ENCODE data around the gene ACAN.

The ACAN gene

DNA sequence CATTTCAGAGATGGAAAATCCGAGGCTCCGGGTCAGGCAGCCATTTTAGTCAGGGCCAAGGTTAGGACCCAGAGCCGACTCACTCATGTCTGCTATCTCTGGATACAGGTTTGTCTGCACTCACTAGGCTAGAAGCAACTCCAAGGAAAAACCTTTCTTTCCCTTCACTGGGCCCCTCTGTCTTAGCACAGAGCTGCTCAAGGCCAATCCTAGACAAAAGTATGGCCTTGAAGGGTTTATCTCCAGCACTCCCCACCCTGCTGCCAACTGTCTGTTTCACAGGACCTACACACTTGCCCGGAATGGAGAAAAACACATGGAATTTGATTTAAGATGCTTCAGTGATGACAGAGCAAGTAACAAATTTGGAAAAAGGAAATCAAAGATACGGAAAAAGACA, 25.6 kb downstream of the ACAN start:
- Histone ChIP-seq H3K9me3 (ENCODE audit: severe bottlenecking) (no peaks in the 10 kb centered on the region), H3K27me3 (ENCODE audit: insufficient read depth, low read depth, severe bottlenecking) (no peaks in the 10 kb centered on the region), H3K36me3 (no peaks in the 10 kb centered on the region), H3K4me3 (ENCODE audit: low read depth, low read length) (no peak overlapping the region), H3K27ac (no peak overlapping the region)
- DNase-seq = no peak
- TF ChIP-seq CTCF (IDR thresholded peaks at IDR 0.05; ENCODE audit: low read depth, low read length) = no peak

- Histone ChIP-seq H3K36me3 (no peaks in the 10 kb centered on the region), H3K9me3 (ENCODE audit: severe bottlenecking) (no peaks in the 10 kb centered on the region), H3K27ac (no peak overlapping the region), H3K4me3 (ENCODE audit: low read depth, low read length) (no peak overlapping the region), H3K27me3 (ENCODE audit: insufficient read depth, low read depth, severe bottlenecking) (no peaks in the 10 kb centered on the region)
- no peak for TF ChIP-seq CTCF (IDR thresholded peaks at IDR 0.05; ENCODE audit: low read depth, low read length)
- DNase-seq = no peak
Measured at GRCh38 chr15:88830016-88830415, 26.8 kb downstream of the ACAN start.

DNA sequence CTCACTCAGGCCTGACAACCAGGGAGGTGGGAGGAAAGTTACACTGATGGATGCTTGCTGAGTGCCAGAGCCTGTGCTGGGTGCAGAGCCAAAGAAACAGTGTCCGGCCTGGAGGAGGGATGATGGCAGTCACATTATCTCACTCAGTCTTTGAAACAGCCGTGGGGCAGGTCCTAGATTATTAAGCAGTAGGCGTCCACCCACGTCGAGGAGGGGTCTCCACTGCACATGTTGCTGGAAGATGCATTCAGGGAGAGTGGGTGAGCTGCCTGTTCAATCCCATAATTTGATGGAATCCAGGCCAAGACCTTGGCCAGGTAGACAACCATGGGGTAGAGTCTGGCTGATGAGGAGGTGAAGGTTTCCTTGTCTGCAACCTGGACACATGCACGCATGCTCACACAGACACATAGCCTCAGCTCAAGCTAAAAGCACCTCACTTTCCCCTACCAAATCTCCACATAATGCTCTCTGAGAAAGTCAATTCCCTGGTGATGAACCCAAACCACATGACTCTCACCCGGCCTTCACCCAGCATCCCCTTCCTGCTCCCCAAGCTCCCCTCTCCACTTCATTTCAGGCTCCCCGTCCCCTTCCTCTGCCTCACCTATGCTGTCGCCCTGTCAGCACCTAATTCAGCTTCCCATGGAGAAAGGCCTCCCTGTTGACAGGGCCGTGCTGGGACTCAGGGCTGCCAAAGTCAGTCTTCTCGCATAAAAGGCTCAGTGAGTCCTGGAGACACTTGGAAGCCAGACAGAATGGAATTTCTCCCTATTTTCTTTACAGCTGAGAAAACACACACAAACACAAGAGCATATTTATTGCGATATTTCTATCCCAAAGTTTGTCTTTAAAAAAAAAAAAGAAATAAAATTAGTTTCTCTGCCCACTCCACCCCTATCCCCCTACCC, 29.8 kb downstream of the ACAN start:
- no peaks in the 10 kb centered on the region for H3K36me3 ChIP-seq
- no peaks in the 10 kb centered on the region for H3K27me3 ChIP-seq (ENCODE audit: insufficient read depth, low read depth, severe bottlenecking)
- no peak for TF ChIP-seq CTCF (IDR thresholded peaks at IDR 0.05; ENCODE audit: low read depth, low read length)
- no peaks in the 10 kb centered on the region for H3K9me3 ChIP-seq (ENCODE audit: severe bottlenecking)
- no peak overlapping the region for H3K4me3 ChIP-seq (ENCODE audit: low read depth, low read length)
- no peak for DNase-seq
- H3K27ac ChIP-seq = no peak overlapping the region

GRCh38 chr15:88833731-88834100, 30.5 kb downstream of the ACAN start:
- Histone ChIP-seq H3K4me3 (ENCODE audit: low read depth, low read length) (no peak overlapping the region), H3K27ac (no peak overlapping the region), H3K36me3 (no peaks in the 10 kb centered on the region), H3K27me3 (ENCODE audit: insufficient read depth, low read depth, severe bottlenecking) (no peaks in the 10 kb centered on the region), H3K9me3 (ENCODE audit: severe bottlenecking) (no peaks in the 10 kb centered on the region)
- TF ChIP-seq CTCF (IDR thresholded peaks at IDR 0.05; ENCODE audit: low read depth, low read length) = no peak
- no peak for DNase-seq

GRCh38 chr15:88834211-88834812, 31.1 kb downstream of the ACAN start:
- Histone ChIP-seq H3K27ac (no peak overlapping the region), H3K36me3 (no peaks in the 10 kb centered on the region), H3K9me3 (ENCODE audit: severe bottlenecking) (no peaks in the 10 kb centered on the region), H3K27me3 (ENCODE audit: insufficient read depth, low read depth, severe bottlenecking) (no peaks in the 10 kb centered on the region), H3K4me3 (ENCODE audit: low read depth, low read length) (no peak overlapping the region)
- peak; percentile 83 for TF ChIP-seq CTCF (IDR thresholded peaks at IDR 0.05; ENCODE audit: low read depth, low read length)
- DNase-seq = peak; percentile 52
